Smooth muscle cell of the umbilical artery (primary cell): ENCODE measurements around the gene HLA-DOB. TPM values are rescaled to one million over a fixed set of nuclear protein-coding genes. Genes with fewer than 3 reads are reported as not detected.

Experiments used
- total RNA-seq: library from RNA; depleted of rRNA; stranded (reverse); fragments of >200 nt; gene quantifications from 2 replicates; pipeline ENCODE4 v1.2.3, GENCODE V29; 2014

The HLA-DOB gene
- 0.18 TPM in 1 of 2 replicates, not detected in the other for total RNA-seq

GRCh38 chr6:32816746-32817204, at the start of gene HLA-DOB:
TSS of gene HLA-DOB (minus strand) at chr6:32817002. CDS start at chr6:32816951, 51 bp downstream.

GRCh38 chr6:32853541-32854375, 37.0 kb upstream of the HLA-DOB start, which contains the start of the genes PSMB9 and TAP1:
TSS of gene PSMB9 (plus strand) at chr6:32854192. CDS start at chr6:32854230, 38 bp downstream.
TSS of gene TAP1 (minus strand) at chr6:32853704. CDS start at chr6:32853636, 68 bp downstream.

DNA sequence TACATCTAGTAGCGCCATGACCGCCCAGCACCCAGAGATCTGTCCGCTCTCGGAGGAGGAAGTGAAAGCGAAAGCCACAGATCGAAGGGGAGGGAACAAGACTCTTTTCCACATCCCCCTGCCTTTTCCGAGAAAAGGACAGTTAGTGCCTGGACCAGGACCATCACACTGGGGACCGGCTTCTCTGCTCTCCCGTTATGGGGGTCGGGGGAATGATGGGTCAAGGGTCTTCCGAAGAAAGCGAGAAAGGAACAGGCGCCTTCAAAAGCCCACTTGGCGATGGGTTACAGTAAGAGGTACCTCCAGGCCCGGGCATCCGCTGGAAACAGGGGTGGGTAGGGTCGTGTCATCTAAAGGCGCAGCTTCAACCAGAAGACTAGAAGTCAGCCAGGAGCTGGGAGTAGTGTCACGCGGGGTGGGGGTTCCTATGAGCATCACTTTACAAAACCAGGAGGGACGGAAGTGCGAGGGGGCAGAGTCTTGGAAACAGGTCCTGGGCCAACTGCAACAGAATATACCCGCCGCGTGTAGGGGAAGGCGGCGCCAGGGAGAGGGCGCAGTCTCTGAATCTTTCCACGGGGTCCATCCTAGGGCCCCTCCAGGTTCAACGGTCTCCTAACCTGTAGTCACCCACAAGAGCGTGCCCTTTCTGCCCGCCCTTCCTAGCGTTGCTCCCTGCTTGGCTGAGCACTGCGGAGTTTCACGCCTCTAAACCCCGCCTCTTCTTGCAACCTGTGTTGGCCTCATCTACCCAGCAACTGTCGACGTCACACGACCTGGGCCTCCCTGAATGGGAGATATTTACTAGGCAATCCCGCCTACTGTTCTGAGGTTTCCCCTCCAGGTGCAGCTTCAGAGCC, 27.4 kb upstream of the HLA-DOB start, which contains the start of gene PSMB8:
Gene PSMB8 (minus strand): TSS at position 69 of the 860 bp plus-strand sequence. CDS start 51 bp downstream, at position 18.

DNA sequence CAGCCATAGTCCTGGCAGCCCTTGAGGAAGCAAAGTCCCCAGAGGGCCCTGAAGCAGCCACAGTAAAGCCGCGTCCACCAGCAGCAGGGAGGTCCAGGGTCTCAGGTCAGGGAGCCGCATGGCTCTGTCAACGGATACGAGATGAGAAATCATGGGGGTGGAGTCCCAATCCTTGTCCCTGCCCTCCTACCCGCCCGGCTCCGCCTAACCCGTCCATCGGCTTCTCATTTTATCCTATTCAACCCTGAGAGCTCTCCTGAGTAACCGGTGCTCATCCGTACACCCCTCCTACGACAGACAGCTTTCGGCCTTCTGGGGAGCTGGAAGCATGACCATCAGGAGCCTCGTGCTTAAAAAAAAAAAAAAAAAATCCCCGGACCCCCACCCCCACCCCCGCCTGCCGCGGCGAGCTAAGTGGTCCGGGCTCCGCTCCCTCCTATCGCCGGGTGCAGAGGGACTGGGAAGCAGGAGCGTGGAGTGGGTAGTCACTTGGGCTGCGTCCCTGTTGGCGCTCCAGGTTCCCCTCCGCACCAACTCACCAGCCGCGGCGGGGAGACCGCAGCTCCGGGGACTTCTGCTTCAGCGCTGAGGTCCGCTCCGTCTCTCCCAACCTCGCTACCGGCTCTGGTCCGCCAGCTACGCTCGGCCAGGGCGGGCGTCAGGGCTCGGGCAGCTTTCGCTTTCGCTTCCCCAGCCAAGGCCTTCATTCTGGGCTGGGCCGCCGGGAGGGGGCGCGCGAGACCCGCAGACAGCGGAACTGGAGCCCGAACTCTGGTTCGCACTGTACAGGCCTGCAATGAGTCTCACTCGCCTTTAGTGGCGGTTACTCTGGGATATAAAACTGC, 21.5 kb upstream of the HLA-DOB start, which contains the start of gene TAP2:
Gene TAP2 (minus strand): TSS at position 626 of the 845 bp plus-strand sequence. CDS start 506 bp downstream, at position 120.

DNA sequence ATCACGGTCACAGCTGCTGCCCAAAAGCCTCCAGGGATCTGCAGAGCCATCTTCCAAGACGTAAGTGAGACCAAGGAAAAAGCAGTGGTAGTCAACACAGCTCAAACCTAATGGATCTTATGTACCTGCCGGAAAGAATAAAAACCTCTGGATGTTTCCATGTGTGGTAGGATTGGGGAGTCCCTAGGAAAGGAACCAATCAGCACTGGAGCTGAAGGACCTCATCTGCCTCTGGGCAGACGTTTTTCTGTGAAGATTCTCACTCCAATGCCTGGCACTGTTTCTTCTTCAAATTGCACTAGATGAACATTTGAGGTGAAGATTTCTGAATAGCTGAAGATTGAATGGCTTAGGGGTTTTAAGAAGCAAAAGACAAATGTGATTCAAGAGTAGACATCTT, 53.4 kb downstream of the HLA-DOB start, which contains the start of gene HLA-DQB2:
Gene HLA-DQB2 (minus strand): TSS at position 112 of the 400 bp plus-strand sequence. CDS start 62 bp downstream, at position 50.

Other genes starting within 250 kb of the HLA-DOB start
- gene HLA-DRB1, start 227.2 kb downstream of the HLA-DOB start, total RNA-seq, result not detected in 2 replicates
- gene HLA-DQA1, start 179.6 kb downstream of the HLA-DOB start, total RNA-seq, result not detected in 2 replicates
- not detected in 2 replicates for gene HLA-DQB1, start 150.3 kb downstream of the HLA-DOB start, total RNA-seq
- not detected in 2 replicates for gene HLA-DQA2, start 75.6 kb downstream of the HLA-DOB start, total RNA-seq
- not detected in 2 replicates for gene HLA-DQB2, start 53.5 kb downstream of the HLA-DOB start, total RNA-seq
- 8.3 and 11.4 TPM in 2 replicates for gene TAP2, start 21.7 kb upstream of the HLA-DOB start, total RNA-seq
- 29.8 and 31.2 TPM in 2 replicates for gene PSMB8, start 27.0 kb upstream of the HLA-DOB start, total RNA-seq
- 54.9 and 66.3 TPM in 2 replicates for gene TAP1, start 36.7 kb upstream of the HLA-DOB start, total RNA-seq
- gene PSMB9, start 37.2 kb upstream of the HLA-DOB start, total RNA-seq, result 11.6 and 12.9 TPM in 2 replicates
- gene HLA-DMB, start 124.0 kb upstream of the HLA-DOB start, total RNA-seq, result not detected in 2 replicates
- 0.78 and 2.1 TPM in 2 replicates for gene HLA-DMA, start 136.1 kb upstream of the HLA-DOB start, total RNA-seq
- 79.3 and 102 TPM in 2 replicates for gene BRD2, start 151.6 kb upstream of the HLA-DOB start, total RNA-seq
- not detected in 2 replicates for gene HLA-DOA, start 192.6 kb upstream of the HLA-DOB start, total RNA-seq